HUES6 (cell line): ENCODE data around the gene ZSWIM8.

Source experiments
- H3K27ac ChIP-seq: 2 replicates; pipeline ENCODE4 v1.7.0; 2013; ENCODE audit warnings: low read depth, mild to moderate bottlenecking, low read length, inconsistent platforms
- H3K27me3 ChIP-seq: 2 replicates; pipeline ENCODE4 v1.6.1; 2013; ENCODE audit warnings: low read length; ENCODE audit not compliant: control insufficient read depth, insufficient read depth
- H3K36me3 ChIP-seq: 2 replicates; pipeline ENCODE4 v1.6.1; 2013; ENCODE audit warnings: low read length; ENCODE audit not compliant: control insufficient read depth, insufficient read depth
- H3K4me1 ChIP-seq: 2 replicates; pipeline ENCODE4 v1.6.1; 2013; ENCODE audit warnings: low read length; ENCODE audit not compliant: control insufficient read depth, insufficient read depth
- H3K4me3 ChIP-seq: 2 replicates; pipeline ENCODE4 v1.5.1; 2013; ENCODE audit warnings: low read depth, low read length
- H3K9ac ChIP-seq: one replicate; pipeline ENCODE4 v1.6.1; 2013; ENCODE audit warnings: mild to moderate bottlenecking, low read length
- H3K9me3 ChIP-seq: 2 replicates; pipeline ENCODE4 v1.6.1; 2013; ENCODE audit warnings: low read depth, low read length; ENCODE audit not compliant: control insufficient read depth, insufficient read depth

Gene ZSWIM8

GRCh38 chr10:73773152-73773879 is 12.1 kb upstream of the ZSWIM8 start:
- H3K9me3 ChIP-seq = no peaks in the 10 kb centered on the region
- no peaks in the 10 kb centered on the region for H3K27me3 ChIP-seq
- H3K9ac ChIP-seq = peak overlapping the region; percentile 91
- no peak overlapping the region for H3K27ac ChIP-seq
- peak overlapping the region; percentile 93 for H3K4me3 ChIP-seq
- H3K36me3 ChIP-seq = peaks cover 47% of the 10 kb centered on the region
- peaks cover 15% of the 10 kb centered on the region; the same call in 1 of the 2 replicates for H3K4me1 ChIP-seq

- Histone ChIP-seq H3K9ac (no peak overlapping the region), H3K36me3 (peaks cover 38% of the 10 kb centered on the region), H3K9me3 (no peaks in the 10 kb centered on the region), H3K4me1 (peaks cover 15% of the 10 kb centered on the region; the same call in 1 of the 2 replicates), H3K27ac (no peak overlapping the region), H3K27me3 (no peaks in the 10 kb centered on the region), H3K4me3 (peak overlapping the region; percentile 39; the same call in 1 of the 2 replicates)
Observed at GRCh38 chr10:73774637-73775036, 10.8 kb upstream of the ZSWIM8 start.

- no peaks in the 10 kb centered on the region for H3K27me3 ChIP-seq
- H3K4me1 ChIP-seq = peaks cover 6% of the 10 kb centered on the region
- peaks cover 27% of the 10 kb centered on the region for H3K36me3 ChIP-seq
- no peaks in the 10 kb centered on the region for H3K9me3 ChIP-seq
- no peak overlapping the region for H3K9ac ChIP-seq
- H3K27ac ChIP-seq = no peak overlapping the region
- H3K4me3 ChIP-seq = no peak overlapping the region
Observed at GRCh38 chr10:73779018-73779417, 6.4 kb upstream of the ZSWIM8 start.

GRCh38 chr10:73779539-73780197 is 5.7 kb upstream of the ZSWIM8 start:
- Histone ChIP-seq H3K36me3 (peaks cover 24% of the 10 kb centered on the region), H3K4me1 (peaks cover 5% of the 10 kb centered on the region), H3K9me3 (no peaks in the 10 kb centered on the region), H3K4me3 (no peak overlapping the region), H3K9ac (no peak overlapping the region), H3K27me3 (no peaks in the 10 kb centered on the region), H3K27ac (no peak overlapping the region)

GRCh38 chr10:73780301-73780700 is 5.1 kb upstream of the ZSWIM8 start:
- Histone ChIP-seq H3K4me3 (peak overlapping the region; percentile 95; the same call in 1 of the 2 replicates), H3K27ac (no peak overlapping the region), H3K9ac (no peak overlapping the region)

GRCh38 chr10:73780966-73781365 is 4.4 kb upstream of the ZSWIM8 start:
- no peak overlapping the region for H3K27ac ChIP-seq

More at GRCh38 chr10:73780301-73780700, 5.1 kb upstream of the ZSWIM8 start:
- Histone ChIP-seq H3K36me3 (peaks cover 18% of the 10 kb centered on the region), H3K9me3 (no peaks in the 10 kb centered on the region), H3K27me3 (no peaks in the 10 kb centered on the region), H3K4me1 (peaks cover 5% of the 10 kb centered on the region)

GRCh38 chr10:73781548-73781878 is 3.9 kb upstream of the ZSWIM8 start:
- Histone ChIP-seq H3K4me3 (peak overlapping the region; percentile 95), H3K4me1 (peaks cover 6% of the 10 kb centered on the region), H3K36me3 (peaks cover 11% of the 10 kb centered on the region), H3K9ac (peak overlapping the region; percentile 87), H3K9me3 (no peaks in the 10 kb centered on the region), H3K27ac (peak overlapping the region; percentile 80; the same call in 1 of the 2 replicates), H3K27me3 (no peaks in the 10 kb centered on the region)

More at GRCh38 chr10:73780966-73781365, 4.4 kb upstream of the ZSWIM8 start:
- Histone ChIP-seq H3K4me3 (peak overlapping the region; percentile 95), H3K9ac (peak overlapping the region; percentile 87), H3K9me3 (no peaks in the 10 kb centered on the region), H3K27me3 (no peaks in the 10 kb centered on the region), H3K36me3 (peaks cover 11% of the 10 kb centered on the region), H3K4me1 (peaks cover 5% of the 10 kb centered on the region)

- Histone ChIP-seq H3K9ac (peak within 1 kb of the TSS; percentile 87), H3K4me1 (peaks cover 8% of the 10 kb centered on the region), H3K27ac (peak within 1 kb of the TSS; percentile 80; the same call in 1 of the 2 replicates), H3K36me3 (peaks cover 8% of the 10 kb centered on the region), H3K9me3 (no peaks in the 10 kb centered on the region), H3K4me3 (peak within 1 kb of the TSS; percentile 95), H3K27me3 (no peaks in the 10 kb centered on the region)
Observed at GRCh38 chr10:73781879-73782748, 3.3 kb upstream of the ZSWIM8 start, which contains the start of gene CHCHD1. Gene CHCHD1 (plus strand): TSS chr10:73782048. CDS start chr10:73782076, 28 bp downstream.

GRCh38 chr10:73782749-73783085 is 2.7 kb upstream of the ZSWIM8 start:
- H3K27ac ChIP-seq = no peak overlapping the region

GRCh38 chr10:73785721-73786511 is 510 bp downstream of the ZSWIM8 start:
- H3K27me3 ChIP-seq = no peaks in the 10 kb centered on the region
- H3K9me3 ChIP-seq = no peaks in the 10 kb centered on the region
- peak overlapping the region; percentile 69 for H3K4me3 ChIP-seq
- H3K27ac ChIP-seq = no peak overlapping the region
- H3K36me3 ChIP-seq = peaks cover 16% of the 10 kb centered on the region
- peak overlapping the region; percentile 76 for H3K9ac ChIP-seq
- H3K4me1 ChIP-seq = peaks cover 8% of the 10 kb centered on the region

More at GRCh38 chr10:73782749-73783085, 2.7 kb upstream of the ZSWIM8 start:
- Histone ChIP-seq H3K27me3 (no peaks in the 10 kb centered on the region), H3K4me3 (peak overlapping the region; percentile 95), H3K9ac (peak overlapping the region; percentile 87), H3K9me3 (no peaks in the 10 kb centered on the region), H3K4me1 (peaks cover 8% of the 10 kb centered on the region), H3K36me3 (peaks cover 8% of the 10 kb centered on the region)
